GM23338 (cell line): ENCODE measurements around the gene WBP2NL.

Source experiments
- CREB1 ChIP-seq: fragments of 250-450 bp; sonication (Bioruptor Pico); IDR thresholded peaks from 2 replicates; pipeline ENCODE4 v1.5.0; 2020; ENCODE audit warnings: low read depth, mild to moderate bottlenecking, moderate library complexity
- EZH2 ChIP-seq: fragments of 200-600 bp; sonication (generic); IDR thresholded peaks from one replicate; pipeline ENCODE4 v1.8.0; 2017; ENCODE audit warnings: antibody characterized with exemption, mild to moderate bottlenecking, low read depth; ENCODE audit not compliant: unreplicated experiment
- EZH2phosphoT487 ChIP-seq: fragments of 200-600 bp; sonication (generic); IDR thresholded peaks from one replicate; pipeline ENCODE4 v1.8.1; 2018; ENCODE audit warnings: antibody characterized with exemption; ENCODE audit not compliant: unreplicated experiment
- JUNB ChIP-seq: IDR thresholded peaks from one replicate; pipeline ENCODE4 v1.6.1; 2016; ENCODE audit warnings: antibody characterized with exemption; ENCODE audit not compliant: unreplicated experiment
- POLR2AphosphoS5 ChIP-seq: IDR thresholded peaks from 2 replicates; pipeline ENCODE4 v1.6.1; 2016; ENCODE audit warnings: antibody characterized with exemption, low read depth
- REST ChIP-seq: IDR thresholded peaks from one replicate; pipeline ENCODE4 v1.6.1; 2018; ENCODE audit warnings: antibody characterized with exemption; ENCODE audit not compliant: unreplicated experiment
- TF ChIP-seq, protein P1 (sequence below), 2 experiments: fragments of 200-600 bp in 1 of 2; sonication (generic) in 1 of 2; conservative IDR thresholded peaks; 2 replicates each; pipeline versions ENCODE4 v1.5.1 to v1.6.1; 2016 to 2017; ENCODE audit warnings: antibody characterized with exemption in 2 of 2, low read depth in 2 of 2, mild to moderate bottlenecking in 2 of 2, moderate library complexity in 1 of 2
- TF ChIP-seq, protein P2 (sequence below): IDR thresholded peaks from 2 replicates; pipeline ENCODE4 v1.6.1; 2016; ENCODE audit warnings: antibody characterized with exemption

GRCh38 chr22:42050641-42051180 lies 52.1 kb downstream of the WBP2NL start:
- TF ChIP-seq, protein P1, sequence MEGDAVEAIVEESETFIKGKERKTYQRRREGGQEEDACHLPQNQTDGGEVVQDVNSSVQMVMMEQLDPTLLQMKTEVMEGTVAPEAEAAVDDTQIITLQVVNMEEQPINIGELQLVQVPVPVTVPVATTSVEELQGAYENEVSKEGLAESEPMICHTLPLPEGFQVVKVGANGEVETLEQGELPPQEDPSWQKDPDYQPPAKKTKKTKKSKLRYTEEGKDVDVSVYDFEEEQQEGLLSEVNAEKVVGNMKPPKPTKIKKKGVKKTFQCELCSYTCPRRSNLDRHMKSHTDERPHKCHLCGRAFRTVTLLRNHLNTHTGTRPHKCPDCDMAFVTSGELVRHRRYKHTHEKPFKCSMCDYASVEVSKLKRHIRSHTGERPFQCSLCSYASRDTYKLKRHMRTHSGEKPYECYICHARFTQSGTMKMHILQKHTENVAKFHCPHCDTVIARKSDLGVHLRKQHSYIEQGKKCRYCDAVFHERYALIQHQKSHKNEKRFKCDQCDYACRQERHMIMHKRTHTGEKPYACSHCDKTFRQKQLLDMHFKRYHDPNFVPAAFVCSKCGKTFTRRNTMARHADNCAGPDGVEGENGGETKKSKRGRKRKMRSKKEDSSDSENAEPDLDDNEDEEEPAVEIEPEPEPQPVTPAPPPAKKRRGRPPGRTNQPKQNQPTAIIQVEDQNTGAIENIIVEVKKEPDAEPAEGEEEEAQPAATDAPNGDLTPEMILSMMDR (conservative IDR thresholded peaks at IDR 0.05; ENCODE audit: low read depth in 2 of 2), result no peak
- no peak for TF ChIP-seq JUNB
- TF ChIP-seq POLR2AphosphoS5, result no peak
- TF ChIP-seq EZH2phosphoT487, result no peak
- TF ChIP-seq, protein P2, sequence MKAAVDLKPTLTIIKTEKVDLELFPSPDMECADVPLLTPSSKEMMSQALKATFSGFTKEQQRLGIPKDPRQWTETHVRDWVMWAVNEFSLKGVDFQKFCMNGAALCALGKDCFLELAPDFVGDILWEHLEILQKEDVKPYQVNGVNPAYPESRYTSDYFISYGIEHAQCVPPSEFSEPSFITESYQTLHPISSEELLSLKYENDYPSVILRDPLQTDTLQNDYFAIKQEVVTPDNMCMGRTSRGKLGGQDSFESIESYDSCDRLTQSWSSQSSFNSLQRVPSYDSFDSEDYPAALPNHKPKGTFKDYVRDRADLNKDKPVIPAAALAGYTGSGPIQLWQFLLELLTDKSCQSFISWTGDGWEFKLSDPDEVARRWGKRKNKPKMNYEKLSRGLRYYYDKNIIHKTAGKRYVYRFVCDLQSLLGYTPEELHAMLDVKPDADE, result no peak
- no peak for TF ChIP-seq REST
- TF ChIP-seq CREB1 (CRISPR knock-in tag), result no peak
- TF ChIP-seq EZH2, result no peak
